AG10803 (cell line): ENCODE results near the gene EHD2.

Experiments used
- DNase-seq: peaks from one replicate; pipeline ENCODE4 v3.0.0; 2010; ENCODE audit warnings: low read depth
- H3K4me3 ChIP-seq: 2 replicates; pipeline ENCODE4 v1.5.1; 2011; ENCODE audit warnings: mild to moderate bottlenecking, low read length, control low read depth
- TF ChIP-seq, protein P1 (sequence below): conservative IDR thresholded peaks from 2 replicates; pipeline ENCODE4 v1.5.1; 2011; ENCODE audit warnings: mild to moderate bottlenecking, low read length, control low read depth, inconsistent platforms

EHD2 gene

DNA sequence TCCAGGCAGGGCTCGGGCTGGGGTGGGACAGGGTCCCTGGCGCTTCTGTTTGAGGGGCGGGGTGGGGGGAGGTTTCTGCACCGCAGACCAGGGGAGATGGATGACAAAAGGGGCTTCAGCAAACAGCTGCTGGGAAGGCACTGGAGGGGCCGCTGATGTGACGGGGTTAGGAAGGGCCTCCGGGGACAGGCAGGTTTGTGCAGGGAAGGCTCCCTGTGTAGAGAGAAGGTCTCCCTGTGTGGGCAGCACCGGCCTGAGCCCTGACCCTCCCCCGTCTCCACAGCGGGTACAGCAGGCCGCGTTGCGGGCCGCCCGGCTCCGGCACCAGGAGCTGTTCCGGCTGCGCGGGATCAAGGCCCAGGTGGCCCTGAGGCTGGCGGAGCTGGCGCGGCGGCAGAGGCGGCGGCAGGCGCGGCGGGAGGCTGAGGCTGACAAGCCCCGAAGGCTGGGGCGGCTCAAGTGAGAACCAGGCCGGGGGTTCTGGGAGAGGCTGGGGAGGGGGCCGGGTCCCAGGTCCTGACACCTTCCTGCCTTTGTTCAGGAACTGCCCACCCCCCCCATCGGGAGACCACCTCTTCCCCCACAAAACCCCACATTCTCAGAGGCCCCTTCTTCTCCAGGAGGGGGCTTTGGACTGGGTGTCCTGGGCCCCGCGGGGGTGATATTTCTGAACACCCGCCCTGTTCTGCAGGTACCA is 42.0 kb downstream of the EHD2 start:
- TF ChIP-seq, protein P1, sequence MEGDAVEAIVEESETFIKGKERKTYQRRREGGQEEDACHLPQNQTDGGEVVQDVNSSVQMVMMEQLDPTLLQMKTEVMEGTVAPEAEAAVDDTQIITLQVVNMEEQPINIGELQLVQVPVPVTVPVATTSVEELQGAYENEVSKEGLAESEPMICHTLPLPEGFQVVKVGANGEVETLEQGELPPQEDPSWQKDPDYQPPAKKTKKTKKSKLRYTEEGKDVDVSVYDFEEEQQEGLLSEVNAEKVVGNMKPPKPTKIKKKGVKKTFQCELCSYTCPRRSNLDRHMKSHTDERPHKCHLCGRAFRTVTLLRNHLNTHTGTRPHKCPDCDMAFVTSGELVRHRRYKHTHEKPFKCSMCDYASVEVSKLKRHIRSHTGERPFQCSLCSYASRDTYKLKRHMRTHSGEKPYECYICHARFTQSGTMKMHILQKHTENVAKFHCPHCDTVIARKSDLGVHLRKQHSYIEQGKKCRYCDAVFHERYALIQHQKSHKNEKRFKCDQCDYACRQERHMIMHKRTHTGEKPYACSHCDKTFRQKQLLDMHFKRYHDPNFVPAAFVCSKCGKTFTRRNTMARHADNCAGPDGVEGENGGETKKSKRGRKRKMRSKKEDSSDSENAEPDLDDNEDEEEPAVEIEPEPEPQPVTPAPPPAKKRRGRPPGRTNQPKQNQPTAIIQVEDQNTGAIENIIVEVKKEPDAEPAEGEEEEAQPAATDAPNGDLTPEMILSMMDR = no peak
- no peak overlapping the region for H3K4me3 ChIP-seq
- no peak for DNase-seq

DNA sequence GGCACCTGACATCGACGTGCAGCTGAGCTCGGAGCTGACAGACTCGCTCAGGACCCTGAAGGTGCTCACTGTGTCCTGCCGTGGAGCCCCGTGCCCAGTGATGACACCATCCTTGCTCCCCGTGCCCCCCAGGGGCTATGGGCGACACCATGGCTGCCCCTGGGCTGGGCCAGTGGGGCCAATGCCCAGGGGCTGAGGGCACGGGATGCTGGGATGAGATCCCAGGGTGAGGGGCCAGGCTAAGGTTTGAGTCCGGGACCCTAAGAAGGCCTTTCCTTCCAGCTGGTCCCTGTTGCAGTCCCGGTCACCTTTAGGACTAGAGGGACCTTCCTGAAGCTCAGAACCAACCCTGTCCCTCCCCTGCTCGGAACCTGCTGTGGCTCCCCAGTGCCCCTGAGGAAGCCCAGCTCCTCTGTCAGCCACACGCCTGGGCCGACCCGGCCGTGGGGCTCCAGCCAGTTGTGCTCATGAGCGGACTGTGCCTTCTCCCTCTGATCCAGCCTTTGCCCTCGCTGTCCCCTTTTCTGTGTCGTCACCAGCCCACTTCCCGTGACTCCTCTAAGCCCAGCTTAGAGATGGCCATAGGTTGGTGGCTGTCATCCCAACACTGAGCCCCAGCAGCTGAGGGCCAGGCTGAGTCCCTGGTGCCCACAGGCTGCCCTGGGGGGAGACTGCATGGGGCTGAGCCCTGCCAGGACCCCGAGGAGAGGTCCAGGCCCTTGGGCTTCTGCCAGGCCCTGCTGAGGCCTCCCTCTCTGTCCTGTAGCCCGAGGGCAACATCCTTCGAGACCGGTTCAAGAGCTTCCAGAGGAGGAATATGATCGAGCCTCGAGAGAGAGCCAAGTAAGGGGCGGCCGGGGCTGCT is 42.8 kb downstream of the EHD2 start:
- TF ChIP-seq, protein P1 = no peak
- no peak for DNase-seq
- H3K4me3 ChIP-seq = no peak overlapping the region

DNA sequence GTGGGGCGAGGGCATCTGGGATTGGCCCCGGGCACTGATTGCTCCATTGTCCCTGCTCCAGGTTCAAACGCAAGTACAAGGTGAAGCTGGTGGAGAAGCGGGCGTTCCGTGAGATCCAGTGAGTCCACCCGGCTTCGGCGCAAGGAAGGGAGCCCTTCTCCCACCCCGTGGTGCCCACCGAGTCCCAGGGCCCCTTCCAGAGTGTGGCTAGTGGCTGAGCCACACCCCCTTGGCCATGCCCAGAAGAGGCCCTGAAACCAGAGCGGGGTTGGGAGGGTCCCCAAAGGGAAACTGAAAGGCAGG is 43.4 kb downstream of the EHD2 start:
- TF ChIP-seq, protein P1 = no peak
- no peak for DNase-seq
- no peak overlapping the region for H3K4me3 ChIP-seq

DNA sequence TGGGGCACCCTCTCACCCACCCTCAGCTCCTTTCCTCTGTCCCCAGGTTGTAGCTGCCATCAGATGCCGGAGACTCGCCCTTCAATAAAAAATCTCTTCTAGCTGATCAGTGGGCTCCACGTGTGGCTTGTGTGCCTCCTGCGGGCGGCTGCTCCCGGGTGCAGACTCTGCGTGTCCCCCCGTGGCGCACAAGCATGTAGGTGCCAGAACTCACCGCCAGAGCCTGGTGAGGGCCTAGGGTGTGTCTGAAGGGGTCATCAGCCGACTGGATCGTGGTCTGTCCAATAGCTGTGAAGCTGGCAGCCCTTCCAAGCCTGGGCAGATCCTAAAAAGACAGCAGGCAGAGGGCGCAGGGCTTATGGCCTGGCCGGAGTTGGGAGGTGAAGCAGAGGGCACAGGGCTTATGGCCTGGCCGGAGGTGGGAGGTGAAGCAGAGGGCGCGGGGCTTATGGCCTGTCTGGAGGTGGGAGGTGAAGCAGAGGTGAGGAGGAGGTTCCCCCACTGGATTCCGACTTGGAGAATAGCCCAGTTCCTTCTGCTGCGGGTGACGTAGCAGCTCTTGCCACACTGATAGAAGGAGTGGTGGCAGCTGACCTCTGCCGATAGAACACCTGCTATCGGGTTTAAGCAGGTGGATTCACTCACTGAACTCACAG is 43.9 kb downstream of the EHD2 start:
- no peak for DNase-seq
- TF ChIP-seq, protein P1 = no peak
- H3K4me3 ChIP-seq = no peak overlapping the region

DNA sequence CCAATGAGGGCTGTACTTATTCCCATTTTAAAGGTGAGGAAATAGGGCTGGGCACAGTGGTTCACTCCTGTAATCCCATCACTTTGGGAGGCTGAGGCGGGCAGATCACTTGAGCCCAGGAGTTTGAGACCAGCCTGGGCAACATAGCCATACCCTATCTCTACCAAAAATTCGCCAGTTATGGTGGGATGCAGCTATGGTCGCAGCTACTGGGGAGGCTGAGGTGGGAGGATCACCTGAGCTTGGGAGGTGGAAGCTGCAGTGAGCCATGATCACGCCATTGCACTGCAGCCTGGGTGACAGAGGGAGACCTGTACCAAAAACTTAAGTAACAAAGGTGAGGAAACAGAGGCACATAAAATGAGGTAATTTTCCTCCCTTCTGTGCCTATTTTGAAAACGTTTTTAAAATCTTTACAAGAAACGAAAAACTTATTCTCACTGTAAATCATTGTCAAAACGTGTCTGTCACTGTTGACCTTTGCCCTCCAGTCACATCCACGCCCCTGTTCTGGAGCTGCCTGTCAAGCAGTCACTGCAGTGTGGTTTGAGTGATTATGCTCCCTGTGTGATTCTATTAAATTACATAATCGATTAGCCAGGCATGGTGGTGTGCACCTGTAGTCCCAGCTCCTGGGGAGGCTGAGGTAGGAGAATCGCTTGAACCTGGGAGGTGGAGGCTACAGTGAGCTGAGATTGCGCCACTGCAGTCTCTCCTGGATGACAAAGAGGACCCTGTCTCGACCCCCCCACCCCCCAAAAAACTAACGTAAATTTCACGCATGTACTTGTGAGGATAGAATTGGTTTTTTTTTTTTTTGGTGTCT is 44.6 kb downstream of the EHD2 start:
- TF ChIP-seq, protein P1 = no peak
- no peak overlapping the region for H3K4me3 ChIP-seq
- no peak for DNase-seq

DNA sequence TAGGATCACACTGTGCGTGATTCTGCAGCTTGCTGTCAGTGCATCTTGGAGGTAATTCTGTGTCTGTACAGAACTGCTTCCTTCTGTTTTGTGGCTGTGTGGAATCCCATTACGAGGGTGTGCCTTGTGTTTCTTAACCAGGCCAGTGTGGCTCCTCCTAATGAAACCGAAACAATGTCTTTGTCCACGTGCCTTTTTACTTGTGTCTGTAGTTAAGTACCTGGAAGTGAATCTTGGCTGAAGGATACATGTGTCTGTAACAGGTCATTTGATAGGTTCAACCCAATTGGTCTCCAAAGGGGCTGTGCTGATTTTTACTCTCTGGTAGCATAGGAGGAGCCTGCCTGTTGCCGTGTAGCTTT is 45.2 kb downstream of the EHD2 start:
- no peak for DNase-seq
- TF ChIP-seq, protein P1 = no peak
- H3K4me3 ChIP-seq = no peak overlapping the region
